NB4 (cell line): ENCODE data around the gene ARMC9.
"Not testable (repeated sequence)": the region's sequence is repeated elsewhere in the genome, so short reads cannot be mapped to it uniquely, and the experiment has no call there.

Experiments
- DNase-seq: peaks from one replicate; pipeline ENCODE4 v3.0.0; 2010; ENCODE audit warnings: low read depth
- H3K4me3 ChIP-seq: one replicate; pipeline ENCODE4 v1.5.1; 2011; ENCODE audit warnings: mild to moderate bottlenecking, low read depth, low read length, moderate library complexity
- CTCF ChIP-seq: IDR thresholded peaks from one replicate; pipeline ENCODE4 v1.5.1; 2012; ENCODE audit warnings: low read depth, low read length
- MAX ChIP-seq: IDR thresholded peaks from 2 replicates; pipeline ENCODE4 v1.6.1; 2011; ENCODE audit warnings: low read depth, low read length
- MYC ChIP-seq: IDR thresholded peaks from 2 replicates; pipeline ENCODE4 v1.6.1; 2011; ENCODE audit warnings: low read depth, low read length
- POLR2A ChIP-seq: IDR thresholded peaks from 2 replicates; pipeline ENCODE4 v1.6.1; 2011; ENCODE audit warnings: mild to moderate bottlenecking; ENCODE audit not compliant: insufficient read length; ENCODE audit errors: extremely low read depth

The ARMC9 gene

GRCh38 chr2:231300722-231301076, 102.3 kb downstream of the ARMC9 start:
- TF ChIP-seq MAX (no peak), CTCF (no peak), POLR2A (no peak), MYC (no peak)
- no peak overlapping the region for H3K4me3 ChIP-seq
- DNase-seq: peak; percentile 38

GRCh38 chr2:231304259-231304658, 105.8 kb downstream of the ARMC9 start:
- not testable (repeated sequence) for DNase-seq, H3K4me3 ChIP-seq

- no peak overlapping the region for H3K4me3 ChIP-seq
- no peak for DNase-seq
- TF ChIP-seq MAX (no peak), CTCF (no peak), POLR2A (no peak), MYC (no peak)
Observed at GRCh38 chr2:231305221-231305620, 106.8 kb downstream of the ARMC9 start.

- TF ChIP-seq MYC (no peak), CTCF (no peak)
- no peak for DNase-seq
Observed at GRCh38 chr2:231306791-231307393, 108.5 kb downstream of the ARMC9 start.

GRCh38 chr2:231308219-231308618, 109.8 kb downstream of the ARMC9 start:
- TF ChIP-seq POLR2A: no peak
- TF ChIP-seq MYC: no peak
- TF ChIP-seq CTCF: no peak
- no peak for TF ChIP-seq MAX
- H3K4me3 ChIP-seq: no peak overlapping the region
- DNase-seq: no peak

More at GRCh38 chr2:231306791-231307393, 108.5 kb downstream of the ARMC9 start:
- no peak overlapping the region for H3K4me3 ChIP-seq

- no peak for TF ChIP-seq MAX
- TF ChIP-seq POLR2A: no peak
- no peak for TF ChIP-seq MYC
- TF ChIP-seq CTCF: no peak
- DNase-seq: no peak
- H3K4me3 ChIP-seq: no peak overlapping the region
Observed at GRCh38 chr2:231308631-231309428, 110.4 kb downstream of the ARMC9 start.
